Left ventricle myocardium inferior (tissue), 1 donor: Measurements from ENCODE around the gene SLC30A2. TPM values are rescaled to one million over a fixed set of nuclear protein-coding genes. Genes with fewer than 3 reads are reported as not detected.

ENCODE experiments used
- DNase-seq: peaks from one replicate; pipeline ENCODE4 v3.0.0-alpha.2; 2020
- H3K27ac ChIP-seq: fragments of 200-600 bp; replicated peaks from 2 replicates; pipeline ENCODE4 v1.8.0; 2021
- H3K27me3 ChIP-seq: fragments of 200-600 bp; 2 replicates; pipeline ENCODE4 v1.8.0; 2021; ENCODE audit warnings: low read depth
- H3K36me3 ChIP-seq: fragments of 200-600 bp; 2 replicates; pipeline ENCODE4 v1.8.0; 2021
- H3K4me1 ChIP-seq: fragments of 200-600 bp; 2 replicates; pipeline ENCODE4 v1.8.0; 2021
- H3K4me3 ChIP-seq: fragments of 200-600 bp; 2 replicates; pipeline ENCODE4 v1.8.0; 2021; ENCODE audit warnings: mild to moderate bottlenecking, moderate library complexity
- H3K9me3 ChIP-seq: fragments of 200-600 bp; replicated peaks from 2 replicates; pipeline ENCODE4 v1.8.0; 2021
- CTCF ChIP-seq: fragments of 200-600 bp; IDR thresholded peaks from 2 replicates; pipeline ENCODE4 v1.8.0; 2021; ENCODE audit warnings: antibody characterized with exemption, mild to moderate bottlenecking, borderline replicate concordance
- intact Hi-C: fragments of 100-400 bp; cut with micrococcal nuclease; formaldehyde crosslinking; loops from one replicate; pipeline ENCODE4 v1.11.0; 2022
- total RNA-seq: library from RNA; stranded (reverse); fragmentation: NEBNext Ultra II Directional; extraction: Animal tissue kit (Norgen Biotek cat#: 25700); gene quantifications from one replicate; pipeline ENCODE4 v1.2.1, GENCODE V29; 2021
- donor health status: DM: no; HTN: yes; CAD: no; lungs with severe emphysema.

The SLC30A2 gene
- total RNA-seq, 1 donor from 2014 or later = 7.1 TPM

- TF ChIP-seq CTCF = no peak
- Histone ChIP-seq H3K27ac (peak overlapping the region; percentile 97), H3K4me3 (peak overlapping the region; percentile 93), H3K36me3 (no peaks in the 10 kb centered on the region), H3K27me3 (peaks cover 8% of the 10 kb centered on the region), H3K4me1 (peaks cover 41% of the 10 kb centered on the region), H3K9me3 (no peaks in the 10 kb centered on the region)
- DNase-seq = peak; percentile 96
- intact Hi-C loops = no loop called here
Measured at GRCh38 chr1:26035203-26035958, 10.5 kb downstream of the SLC30A2 start.

- intact Hi-C loops = no loop called here
Measured at GRCh38 chr1:26034504-26035202, 11.3 kb downstream of the SLC30A2 start.

GRCh38 chr1:26032656-26033357 is 13.1 kb downstream of the SLC30A2 start:
- Histone ChIP-seq H3K4me1 (peaks cover 31% of the 10 kb centered on the region), H3K9me3 (no peaks in the 10 kb centered on the region), H3K27ac (no peak overlapping the region), H3K4me3 (no peak overlapping the region), H3K36me3 (no peaks in the 10 kb centered on the region), H3K27me3 (peaks cover 8% of the 10 kb centered on the region)
- no peak for DNase-seq
- no peak for TF ChIP-seq CTCF
- intact Hi-C loops = no loop called here

More at GRCh38 chr1:26034504-26035202, 11.3 kb downstream of the SLC30A2 start:
- peaks cover 8% of the 10 kb centered on the region for H3K27me3 ChIP-seq
- peak overlapping the region; percentile 93 for H3K4me3 ChIP-seq
- H3K4me1 ChIP-seq = peaks cover 41% of the 10 kb centered on the region
- no peaks in the 10 kb centered on the region for H3K36me3 ChIP-seq
- no peak for TF ChIP-seq CTCF
- H3K27ac ChIP-seq = peak overlapping the region; percentile 97
- DNase-seq = no peak
- H3K9me3 ChIP-seq = no peaks in the 10 kb centered on the region

- no peak for DNase-seq
- Histone ChIP-seq H3K4me1 (peaks cover 20% of the 10 kb centered on the region), H3K9me3 (no peaks in the 10 kb centered on the region), H3K36me3 (no peaks in the 10 kb centered on the region), H3K4me3 (no peak overlapping the region), H3K27ac (no peak overlapping the region), H3K27me3 (peaks cover 5% of the 10 kb centered on the region)
- no peak for TF ChIP-seq CTCF
- intact Hi-C loops = no loop called here
Measured at GRCh38 chr1:26031611-26032220, 14.2 kb downstream of the SLC30A2 start.

- TF ChIP-seq CTCF = no peak
- intact Hi-C loops = no loop called here
- H3K4me3 ChIP-seq = no peak overlapping the region
- no peak overlapping the region for H3K27ac ChIP-seq
- peaks cover under 1% of the 10 kb centered on the region for H3K27me3 ChIP-seq
- DNase-seq = no peak
- H3K9me3 ChIP-seq = no peaks in the 10 kb centered on the region
- peaks cover 18% of the 10 kb centered on the region for H3K4me1 ChIP-seq
- no peaks in the 10 kb centered on the region for H3K36me3 ChIP-seq
Measured at GRCh38 chr1:26031196-26031595, 14.7 kb downstream of the SLC30A2 start.
